GM12878 (cell line): ENCODE data around the gene PHLDA2. TPM values are rescaled to one million over a fixed set of nuclear protein-coding genes. Genes with fewer than 3 reads are reported as not detected.

Source experiments
- ATAC-seq: fragments of 200-7000 bp; cut with Tn5 transposase; 3 replicates; pipeline ENCODE4 v1.9.1; 2020; ENCODE audit warnings: mild to moderate bottlenecking, moderate library complexity
- BruUV-seq: library from RNA; stranded (reverse); fragments of 400-500 nt; replicated peaks from 2 replicates; lab custom pipeline; 2021; lab: Mats Ljungman, UMichigan
- CTCF ChIA-PET: fragments of 300-600 bp; sonication (Branson Sonifier 250); formaldehyde crosslinking; extraction: SDS; loops from one replicate; lab custom pipeline; 2021; ENCODE audit warnings: inconsistent platforms; lab: Yijun Ruan, JAX
- POLR2A ChIA-PET: fragments of 350-600 bp; formaldehyde crosslinking; extraction: SDS; loops from one replicate; lab custom pipeline; 2021; ENCODE audit warnings: inconsistent platforms; lab: Charles Lee
- RAD21 ChIA-PET: fragments of 300-600 bp; sonication (Branson Sonifier 250); formaldehyde crosslinking; loops from one replicate; lab custom pipeline; 2023; ENCODE audit warnings: antibody characterized with exemption; ENCODE audit not compliant: unreplicated experiment; lab: Charles Lee
- SMC1A ChIA-PET: fragments of 300-600 bp; sonication (Branson Sonifier 250); formaldehyde crosslinking; loops from one replicate; lab custom pipeline; 2023; ENCODE audit not compliant: unreplicated experiment, uncharacterized antibody; lab: Charles Lee
- DNase-seq: peaks from one replicate; pipeline ENCODE4 v3.0.0-alpha.2; 2011; ENCODE audit warnings: low read depth, low spot score
- FAIRE-seq: peaks from 3 replicates; lab custom pipeline; 2011; peaks lifted over from hg19 to GRCh38; lab: Jason Lieb, UNC
- H2AFZ ChIP-seq: 2 replicates; pipeline ENCODE4 v1.6.0; 2011; ENCODE audit warnings: low read depth, low read length, control low read depth; ENCODE audit not compliant: control insufficient read depth
- H3K27ac ChIP-seq: 2 replicates; pipeline ENCODE4 v1.5.1; 2011; ENCODE audit warnings: control low read depth; ENCODE audit not compliant: control insufficient read depth, insufficient read depth
- H3K27me3 ChIP-seq, 2 experiments: replicated peaks in 1 of 2; 2 replicates each; pipeline versions ENCODE4 v1.6.0 to v1.6.1; 2011; ENCODE audit warnings: low read length in 1 of 2; ENCODE audit not compliant: control insufficient read depth in 2 of 2, insufficient read depth in 2 of 2
- H3K36me3 ChIP-seq, 2 experiments: 2 replicates each; pipeline ENCODE4 v1.5.1; 2011; ENCODE audit warnings: low read length in 1 of 2; ENCODE audit not compliant: control insufficient read depth in 2 of 2, insufficient read depth in 2 of 2
- H3K4me1 ChIP-seq: 2 replicates; pipeline ENCODE4 v1.6.1; 2011; ENCODE audit warnings: mild to moderate bottlenecking, low read length, moderate library complexity, mixed read lengths; ENCODE audit not compliant: control insufficient read depth, insufficient read depth
- H3K4me2 ChIP-seq: 2 replicates; pipeline ENCODE4 v1.6.0; 2011; ENCODE audit warnings: control low read depth; ENCODE audit not compliant: control insufficient read depth, insufficient read depth
- H3K4me3 ChIP-seq: fragments of 200-600 bp; sonication (generic); 2 replicates; pipeline ENCODE4 v1.5.1; 2016
- H3K79me2 ChIP-seq: 2 replicates; pipeline ENCODE4 v1.6.0; 2011; ENCODE audit warnings: low read length; ENCODE audit not compliant: control insufficient read depth, insufficient read depth
- H3K9ac ChIP-seq: 2 replicates; pipeline ENCODE4 v1.8.0; 2011; ENCODE audit warnings: low read length, control low read depth, mixed read lengths; ENCODE audit not compliant: control insufficient read depth, insufficient read depth
- H3K9me3 ChIP-seq: replicated peaks from 3 replicates; pipeline ENCODE4 v1.5.1; 2011; ENCODE audit warnings: mild to moderate bottlenecking, low read length; ENCODE audit not compliant: control insufficient read depth, insufficient read depth
- H4K20me1 ChIP-seq: 2 replicates; pipeline ENCODE4 v1.6.0; 2011; ENCODE audit not compliant: control insufficient read depth, insufficient read depth
- BCL11A ChIP-seq: IDR thresholded peaks from 2 replicates; pipeline ENCODE4 v1.6.1; 2011; ENCODE audit warnings: low read depth, low read length
- CREB1 ChIP-seq: IDR thresholded peaks from 2 replicates; pipeline ENCODE4 v1.6.1; 2012; ENCODE audit warnings: low read depth, mild to moderate bottlenecking, inconsistent platforms
- EP300 ChIP-seq, 2 experiments: fragments of 150-350 bp in 1 of 2; IDR thresholded peaks; 2 replicates each; pipeline ENCODE4 v1.6.1; 2011 to 2012; ENCODE audit warnings: low read depth in 2 of 2, low read length in 2 of 2, borderline replicate concordance in 1 of 2, improper control_type of control experiment in 1 of 2, inconsistent platforms in 1 of 2; ENCODE audit not compliant: control insufficient read depth in 1 of 2
- ETV6 ChIP-seq, 2 experiments: fragments of 450-650 bp in 1 of 2; IDR thresholded peaks in 1 of 2; conservative IDR thresholded peaks in 1 of 2; 2 replicates each; pipeline ENCODE4 v1.6.1; 2014; ENCODE audit warnings: antibody characterized with exemption in 1 of 2, borderline replicate concordance in 1 of 2, low read depth in 1 of 2, mild to moderate bottlenecking in 1 of 2, moderate library complexity in 1 of 2
- IKZF2 ChIP-seq, 2 experiments: fragments of 450-650 bp; IDR thresholded peaks; 2 replicates each; pipeline ENCODE4 v1.6.1; 2017; ENCODE audit warnings: mild to moderate bottlenecking in 2 of 2, moderate library complexity in 2 of 2
- MYC ChIP-seq: IDR thresholded peaks from 2 replicates; pipeline ENCODE4 v1.6.1; 2011; ENCODE audit warnings: mild to moderate bottlenecking, low read length, moderate library complexity, inconsistent platforms; ENCODE audit not compliant: insufficient read depth, insufficient replicate concordance, insufficient read length, severe bottlenecking
- NFIC ChIP-seq: IDR thresholded peaks from 2 replicates; pipeline ENCODE4 v1.6.1; 2012; ENCODE audit warnings: low read depth, mild to moderate bottlenecking, inconsistent platforms, low read length, moderate library complexity
- RELA ChIP-seq: fragments of 450-650 bp; IDR thresholded peaks from 2 replicates; pipeline ENCODE4 v1.8.0; 2014; ENCODE audit warnings: borderline replicate concordance; ENCODE audit not compliant: partially characterized antibody
- RFX5 ChIP-seq: IDR thresholded peaks from 2 replicates; pipeline ENCODE4 v1.6.1; 2011; ENCODE audit warnings: low read depth, low read length, improper control_type of control experiment
- SPI1 ChIP-seq: IDR thresholded peaks from 2 replicates; pipeline ENCODE4 v1.6.1; 2011; ENCODE audit warnings: low read depth, mild to moderate bottlenecking, low read length, moderate library complexity, borderline replicate concordance; ENCODE audit not compliant: insufficient read depth
- TAF1 ChIP-seq: IDR thresholded peaks from 2 replicates; pipeline ENCODE4 v1.6.1; 2011; ENCODE audit warnings: mild to moderate bottlenecking, low read depth, low read length, borderline replicate concordance
- TCF3 ChIP-seq: IDR thresholded peaks from 2 replicates; pipeline ENCODE4 v1.6.1; 2012; ENCODE audit warnings: low read depth, mild to moderate bottlenecking, low read length, borderline replicate concordance; ENCODE audit not compliant: insufficient read depth
- WGBS: methylation state at CpG from one replicate; pipeline ENCODE4 v1.1.6; 2016; ENCODE audit warnings: low lambda C conversion rate; ENCODE audit not compliant: insufficient replicate concordance, insufficient coverage; ENCODE audit errors: missing lambda C conversion rate; 5-methylcytosine and 5-hydroxymethylcytosine counted together
- in situ Hi-C: fragments of 300-500 bp; cut with MboI; formaldehyde crosslinking; loops from 9 replicates; pipeline ENCODE4 v1.14.3; 2018; ENCODE audit warnings: mixed read lengths
- intact Hi-C: fragments of 100-400 bp; cut with micrococcal nuclease; formaldehyde crosslinking; loops from one replicate; pipeline ENCODE4 v1.14.2; 2022; ENCODE audit not compliant: unreplicated experiment
- polyA plus RNA-seq, 11 experiments: library from polyadenylated mRNA; depleted of rRNA in 4 of 11; unstranded in 6 of 11; stranded (reverse) in 5 of 11; fragments of >200 nt; fragmentation: Nextera tagmentation in 4 of 11; fragmentation: Illumina TruSeq in 1 of 11; extraction: Ambion mirVana in 4 of 11; extraction: Trizol in 1 of 11; gene quantifications; 1 replicate in 1 of 11; 2 replicates in 10 of 11; pipeline versions ENCODE4 v1.2.1 to v1.2.3, GENCODE V29; 2011 to 2016; ENCODE audit warnings: inconsistent platforms in 2 of 11, missing spikeins in 2 of 11, low read depth in 1 of 11
- total RNA-seq, 4 experiments: library from RNA; depleted of rRNA in 3 of 4; stranded (reverse); fragments of >200 nt in 3 of 4; fragmentation: Illumina TruSeq in 1 of 4; extraction: Trizol in 1 of 4; gene quantifications; 2 replicates each; pipeline versions ENCODE4 v1.2.1 to v1.2.3, GENCODE V29; 2013 to 2021
- TF ChIP-seq, protein P1 (sequence below): fragments of 450-650 bp; IDR thresholded peaks from 2 replicates; pipeline ENCODE4 v1.6.1; 2017; ENCODE audit warnings: mild to moderate bottlenecking, moderate library complexity
- TF ChIP-seq, protein P2 (sequence below): IDR thresholded peaks from 2 replicates; pipeline ENCODE4 v1.6.1; 2012; ENCODE audit warnings: low read depth, low read length, improper control_type of control experiment

The PHLDA2 gene
- total and polyA plus RNA-seq, 10 of the 15 experiments (the other 5 are each of a cell fraction or from before 2014, with no cell fraction given), result 0.15 to 0.49 (median 0.16) TPM; not detected in 7

- no peak for FAIRE-seq
- no peak overlapping the region for H3K27ac ChIP-seq
- BruUV-seq, result no TSS peak
- H3K79me2 ChIP-seq, result no peaks in the 10 kb centered on the region; the same call in 1 of the 2 replicates
- CTCF ChIA-PET, result interaction anchor here (1.7 to 4.4 kb wide), 4 partner anchors 12 to 188 kb away, joined by 4 to 28 read pairs (median 11); no protein-coding TSS in a partner anchor
- H3K4me3 ChIP-seq, result no peak overlapping the region
- H3K9me3 ChIP-seq, result no peaks in the 10 kb centered on the region; the same call in 2 of the 3 replicates
- no peaks in the 10 kb centered on the region for H3K27me3 ChIP-seq
- ATAC-seq, result no peak
- H3K4me1 ChIP-seq, result peaks cover 18% of the 10 kb centered on the region
- intact Hi-C loops (no loop called here), in situ Hi-C loops (no loop called here)
- POLR2A ChIA-PET, result no interaction called here
- no peak overlapping the region; the same call in 1 of the 2 replicates for H3K4me2 ChIP-seq
- H2AFZ ChIP-seq, result no peak overlapping the region
- no peaks in the 10 kb centered on the region for H4K20me1 ChIP-seq
- RAD21 ChIA-PET, result interaction anchor here (2.2 kb wide), 1 partner anchor 11 kb away, joined by 9 read pairs; no protein-coding TSS in a partner anchor
- DNase-seq, result no peak
- H3K36me3 ChIP-seq, result no peaks in the 10 kb centered on the region
- 88% methylated on average over 6 of the region's 7 CpGs for WGBS
- TF ChIP-seq RELA, result no peak
- no peak for TF ChIP-seq RFX5
- TF ChIP-seq, protein P1, sequence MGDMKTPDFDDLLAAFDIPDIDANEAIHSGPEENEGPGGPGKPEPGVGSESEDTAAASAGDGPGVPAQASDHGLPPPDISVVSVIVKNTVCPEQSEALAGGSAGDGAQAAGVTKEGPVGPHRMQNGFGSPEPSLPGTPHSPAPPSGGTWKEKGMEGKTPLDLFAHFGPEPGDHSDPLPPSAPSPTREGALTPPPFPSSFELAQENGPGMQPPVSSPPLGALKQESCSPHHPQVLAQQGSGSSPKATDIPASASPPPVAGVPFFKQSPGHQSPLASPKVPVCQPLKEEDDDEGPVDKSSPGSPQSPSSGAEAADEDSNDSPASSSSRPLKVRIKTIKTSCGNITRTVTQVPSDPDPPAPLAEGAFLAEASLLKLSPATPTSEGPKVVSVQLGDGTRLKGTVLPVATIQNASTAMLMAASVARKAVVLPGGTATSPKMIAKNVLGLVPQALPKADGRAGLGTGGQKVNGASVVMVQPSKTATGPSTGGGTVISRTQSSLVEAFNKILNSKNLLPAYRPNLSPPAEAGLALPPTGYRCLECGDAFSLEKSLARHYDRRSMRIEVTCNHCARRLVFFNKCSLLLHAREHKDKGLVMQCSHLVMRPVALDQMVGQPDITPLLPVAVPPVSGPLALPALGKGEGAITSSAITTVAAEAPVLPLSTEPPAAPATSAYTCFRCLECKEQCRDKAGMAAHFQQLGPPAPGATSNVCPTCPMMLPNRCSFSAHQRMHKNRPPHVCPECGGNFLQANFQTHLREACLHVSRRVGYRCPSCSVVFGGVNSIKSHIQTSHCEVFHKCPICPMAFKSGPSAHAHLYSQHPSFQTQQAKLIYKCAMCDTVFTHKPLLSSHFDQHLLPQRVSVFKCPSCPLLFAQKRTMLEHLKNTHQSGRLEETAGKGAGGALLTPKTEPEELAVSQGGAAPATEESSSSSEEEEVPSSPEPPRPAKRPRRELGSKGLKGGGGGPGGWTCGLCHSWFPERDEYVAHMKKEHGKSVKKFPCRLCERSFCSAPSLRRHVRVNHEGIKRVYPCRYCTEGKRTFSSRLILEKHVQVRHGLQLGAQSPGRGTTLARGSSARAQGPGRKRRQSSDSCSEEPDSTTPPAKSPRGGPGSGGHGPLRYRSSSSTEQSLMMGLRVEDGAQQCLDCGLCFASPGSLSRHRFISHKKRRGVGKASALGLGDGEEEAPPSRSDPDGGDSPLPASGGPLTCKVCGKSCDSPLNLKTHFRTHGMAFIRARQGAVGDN, result no peak
- TF ChIP-seq MYC, result no peak
- TF ChIP-seq CREB1, result no peak
- no peak for TF ChIP-seq IKZF2 (IDR thresholded peaks at IDR 0.05)
- TF ChIP-seq SPI1, result no peak
- no peak for TF ChIP-seq BCL11A
- TF ChIP-seq ETV6 (conservative IDR thresholded peaks at IDR 0.05 in 1 of 2, IDR thresholded peaks at IDR 0.05 in 1 of 2; ENCODE audit: borderline replicate concordance in 1 of 2, low read depth in 1 of 2), result no peak
- TF ChIP-seq TAF1, result no peak
- no peak for TF ChIP-seq TCF3
- TF ChIP-seq NFIC, result no peak
- TF ChIP-seq, protein P2, sequence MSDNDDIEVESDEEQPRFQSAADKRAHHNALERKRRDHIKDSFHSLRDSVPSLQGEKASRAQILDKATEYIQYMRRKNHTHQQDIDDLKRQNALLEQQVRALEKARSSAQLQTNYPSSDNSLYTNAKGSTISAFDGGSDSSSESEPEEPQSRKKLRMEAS, result no peak
- TF ChIP-seq EP300 (IDR thresholded peaks at IDR 0.05; ENCODE audit: borderline replicate concordance in 1 of 2, control insufficient read depth in 1 of 2, low read depth in 2 of 2, low read length in 2 of 2), result no peak
- H3K9ac ChIP-seq, result no peak overlapping the region
- SMC1A ChIA-PET, result no interaction called here
These were observed 25.6 kb downstream of the PHLDA2 start for GRCh38 chr11:2903672-2904011.
